ENCODE results near the gene GCSAML. TPM values are rescaled to one million over a fixed set of nuclear protein-coding genes. Genes with fewer than 3 reads are reported as not detected.
A peak's percentile ranks its signal among the peaks of the same experiment; 100 is the strongest.
"Not testable (repeated sequence)": the region's sequence is repeated elsewhere in the genome, so short reads cannot be mapped to it uniquely, and the experiment has no call there.

Gene GCSAML
- 0.05 TPM for total RNA-seq
- long read RNA-seq: 0 reads

GRCh38 chr1:247548769-247549182 lies at the start of gene GCSAML:
Gene GCSAML, plus strand, starts transcription at chr1:247549134. Its CDS starts 58 bp downstream, at chr1:247549192.
- DNase-seq (ENCODE audit: missing footprints): no peak
- intact Hi-C loops (cut with DNase I): no loop called here
- no peak for ATAC-seq

- intact Hi-C loops (cut with DNase I): no loop called here
- no peak for ATAC-seq
- no peak for DNase-seq (ENCODE audit: missing footprints)
These were observed 48.1 kb upstream of the GCSAML start for GRCh38 chr1:247500865-247501264.

- DNase-seq (ENCODE audit: missing footprints) (no peak), ATAC-seq (no peak)
- intact Hi-C loops (cut with DNase I): no loop called here
These were observed 42.1 kb upstream of the GCSAML start for GRCh38 chr1:247506831-247507230.

- no peak for ATAC-seq
- intact Hi-C loops (cut with DNase I): no loop called here
- peak; percentile 60 for DNase-seq (ENCODE audit: missing footprints)
These were observed 30.9 kb upstream of the GCSAML start for GRCh38 chr1:247517795-247518612.

- no peak for ATAC-seq
- no peak for DNase-seq (ENCODE audit: missing footprints)
- intact Hi-C loops (cut with DNase I): no loop called here
These were observed 30.4 kb upstream of the GCSAML start for GRCh38 chr1:247518613-247518891.

- DNase-seq (ENCODE audit: missing footprints); intact Hi-C loops (cut with DNase I); ATAC-seq: not testable (repeated sequence)
These were observed 27.0 kb upstream of the GCSAML start for GRCh38 chr1:247521886-247522285.

GRCh38 chr1:247528812-247529474 lies 20.0 kb upstream of the GCSAML start:
- ATAC-seq (no peak), DNase-seq (ENCODE audit: missing footprints) (no peak)
- intact Hi-C loops (cut with DNase I): no loop called here

GRCh38 chr1:247529771-247530355 lies 19.1 kb upstream of the GCSAML start:
- intact Hi-C loops (cut with DNase I): no loop called here
- DNase-seq (ENCODE audit: missing footprints): no peak
- ATAC-seq: no peak

GRCh38 chr1:247530785-247531184 lies 18.1 kb upstream of the GCSAML start:
- DNase-seq (ENCODE audit: missing footprints): no peak
- no peak for ATAC-seq
- intact Hi-C loops (cut with DNase I): no loop called here

GRCh38 chr1:247531937-247532336 lies 17.0 kb upstream of the GCSAML start:
- intact Hi-C loops (cut with DNase I): no loop called here
- no peak for DNase-seq (ENCODE audit: missing footprints)
- no peak for ATAC-seq

GRCh38 chr1:247535402-247535801 lies 13.5 kb upstream of the GCSAML start:
- DNase-seq (ENCODE audit: missing footprints): no peak
- intact Hi-C loops (cut with DNase I): no loop called here
- ATAC-seq: no peak

- intact Hi-C loops (cut with DNase I): no loop called here
- no peak for ATAC-seq
- no peak for DNase-seq (ENCODE audit: missing footprints)
These were observed 12.6 kb upstream of the GCSAML start, which contains the start of gene OR2C3 for GRCh38 chr1:247536340-247536739. Gene OR2C3, minus strand, starts transcription at chr1:247536440. Its CDS starts 3,929 bp downstream, at chr1:247532511.

- intact Hi-C loops (cut with DNase I): no loop called here
- ATAC-seq (no peak), DNase-seq (ENCODE audit: missing footprints) (no peak)
These were observed 10.4 kb upstream of the GCSAML start for GRCh38 chr1:247538561-247538960.

GRCh38 chr1:247539215-247539614 lies 9.7 kb upstream of the GCSAML start:
- no peak for DNase-seq (ENCODE audit: missing footprints)
- intact Hi-C loops (cut with DNase I): no loop called here
- no peak for ATAC-seq

- ATAC-seq (no peak), DNase-seq (ENCODE audit: missing footprints) (no peak)
- intact Hi-C loops (cut with DNase I): no loop called here
These were observed 8.4 kb upstream of the GCSAML start for GRCh38 chr1:247540581-247540980.

- ATAC-seq (no peak), DNase-seq (ENCODE audit: missing footprints) (no peak)
- intact Hi-C loops (cut with DNase I): no loop called here
These were observed 6.1 kb upstream of the GCSAML start for GRCh38 chr1:247542811-247543210.

- DNase-seq (ENCODE audit: missing footprints) (no peak), ATAC-seq (no peak)
- intact Hi-C loops (cut with DNase I): no loop called here
These were observed 842 bp upstream of the GCSAML start for GRCh38 chr1:247548092-247548491.

GRCh38 chr1:247551721-247552120 lies 2.8 kb downstream of the GCSAML start:
- no peak for ATAC-seq
- DNase-seq (ENCODE audit: missing footprints): no peak
- intact Hi-C loops (cut with DNase I): no loop called here

- no peak for ATAC-seq
- intact Hi-C loops (cut with DNase I): no loop called here
- no peak for DNase-seq (ENCODE audit: missing footprints)
These were observed 3.3 kb downstream of the GCSAML start for GRCh38 chr1:247552231-247552630.

Data from Right ventricle myocardium inferior (tissue), 1 donor.